ENCODE results near the gene CCNQ.
A peak's percentile ranks its signal among the peaks of the same experiment; 100 is the strongest.

Gene CCNQ

DNA sequence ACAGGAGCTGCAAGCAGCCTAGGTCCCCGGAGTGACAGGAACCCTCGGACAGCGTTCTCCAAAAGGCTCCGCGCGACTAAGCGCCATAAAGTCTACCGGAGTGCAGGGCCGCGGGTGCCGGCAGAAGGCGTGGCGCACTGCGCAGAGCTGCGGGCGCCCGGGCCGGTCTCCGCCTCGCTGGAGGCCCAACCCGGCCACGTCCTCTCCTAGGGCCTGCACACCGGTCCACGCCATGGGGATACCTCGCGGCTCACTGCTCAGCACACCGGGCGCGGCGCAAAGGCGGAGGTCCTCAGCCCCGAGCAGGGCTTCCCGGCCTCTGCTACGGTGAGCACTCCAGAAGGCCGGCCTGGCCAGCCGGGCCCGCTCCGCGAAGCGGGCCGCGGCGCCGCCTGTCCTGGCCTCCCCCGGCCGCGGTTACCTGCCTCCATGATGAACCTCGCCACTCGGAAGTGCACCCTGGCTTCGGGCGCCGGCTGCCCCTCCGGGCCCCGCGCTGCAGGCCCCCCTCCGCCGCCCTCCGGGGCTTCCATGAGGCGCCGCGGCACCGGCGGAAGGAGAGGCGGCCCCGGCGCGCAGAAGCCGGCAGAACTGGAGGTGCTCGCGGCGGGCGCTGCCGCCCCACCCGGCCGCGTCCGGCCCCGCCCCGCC is at the start of gene CCNQ:
Gene CCNQ (minus strand): TSS at position 599 of the 651 bp plus-strand sequence. CDS start 66 bp downstream, at position 533.
- peak; percentile 43 for DNase-seq

DNA sequence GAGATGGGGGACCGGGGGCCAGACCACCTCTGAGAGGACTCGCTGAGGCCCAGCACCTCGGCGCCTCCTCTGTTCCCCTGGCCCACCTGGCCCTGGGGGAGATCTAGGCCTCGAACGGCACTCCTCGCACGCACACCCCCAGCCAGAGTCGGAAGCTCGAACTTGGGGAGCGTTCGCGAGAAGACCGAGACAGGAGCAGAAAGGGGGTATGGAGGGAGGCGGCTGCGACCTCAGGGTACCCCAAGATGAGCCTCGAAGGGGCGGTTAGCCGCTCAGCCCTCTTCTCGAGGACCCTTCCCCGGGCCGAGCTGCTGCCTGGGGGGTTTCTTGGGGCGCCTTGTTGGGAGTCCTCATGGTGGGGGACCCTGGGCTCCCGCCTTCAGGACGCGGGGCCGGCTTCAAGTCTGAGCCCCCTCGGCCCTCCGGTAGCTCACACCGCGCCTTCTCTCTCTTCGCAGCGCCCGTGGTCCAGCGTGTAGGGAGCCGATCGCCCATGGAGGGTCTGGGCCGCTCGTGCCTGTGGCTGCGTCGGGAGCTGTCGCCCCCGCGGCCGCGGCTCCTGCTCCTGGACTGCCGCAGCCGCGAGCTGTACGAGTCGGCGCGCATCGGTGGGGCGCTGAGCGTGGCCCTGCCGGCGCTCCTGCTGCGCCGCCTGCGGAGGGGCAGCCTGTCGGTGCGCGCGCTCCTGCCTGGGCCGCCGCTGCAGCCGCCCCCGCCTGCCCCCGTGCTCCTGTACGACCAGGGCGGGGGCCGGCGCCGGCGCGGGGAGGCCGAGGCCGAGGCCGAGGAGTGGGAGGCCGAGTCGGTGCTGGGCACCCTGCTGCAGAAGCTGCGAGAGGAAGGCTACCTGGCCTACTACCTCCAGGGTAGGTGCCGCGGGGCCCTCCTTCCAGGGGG is 48.8 kb upstream of the CCNQ start:
- DNase-seq = no peak

DNA sequence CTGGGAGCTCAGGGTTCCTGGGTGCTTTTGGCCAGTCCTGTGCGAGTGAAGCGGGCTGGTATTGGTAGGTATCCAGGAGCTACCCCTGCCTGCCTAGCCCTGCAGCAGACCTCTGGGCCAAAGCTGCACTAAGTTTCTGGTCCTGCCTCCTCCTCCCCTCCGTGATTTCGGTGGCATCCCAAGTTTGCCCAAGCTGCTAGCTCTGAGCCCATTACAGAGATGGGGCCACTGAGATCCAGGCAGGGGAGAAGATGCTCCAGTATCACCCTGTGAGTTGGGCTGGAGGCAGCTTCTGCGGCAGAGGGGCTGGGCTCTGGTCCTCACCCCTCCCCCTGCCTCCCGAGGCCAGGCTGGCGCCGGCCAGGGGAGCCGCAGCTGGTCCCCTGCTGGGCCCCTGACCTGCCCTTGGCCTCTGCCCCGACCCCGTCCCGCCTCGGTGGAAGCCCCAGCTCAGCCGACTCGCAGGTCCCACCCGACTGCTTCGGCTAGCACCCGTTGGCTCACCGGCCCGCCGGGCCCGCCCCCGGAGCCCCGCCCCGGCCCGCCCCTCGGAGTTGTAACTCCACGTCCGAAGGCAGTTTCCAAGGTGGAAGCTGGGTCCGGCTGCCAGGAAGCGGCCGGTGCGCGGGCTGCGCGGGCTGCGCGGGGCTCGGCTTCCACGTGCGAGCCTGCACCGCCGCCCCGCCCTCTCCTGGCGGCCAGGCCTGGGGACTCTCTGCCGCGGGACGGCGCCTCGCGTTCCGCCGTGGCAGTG is 47.9 kb upstream of the CCNQ start, which contains the start of gene DUSP9:
Gene DUSP9 (plus strand): TSS at position 584 of the 754 bp plus-strand sequence. CDS start 751 bp downstream, outside the sequence.
- no peak for DNase-seq

DNA sequence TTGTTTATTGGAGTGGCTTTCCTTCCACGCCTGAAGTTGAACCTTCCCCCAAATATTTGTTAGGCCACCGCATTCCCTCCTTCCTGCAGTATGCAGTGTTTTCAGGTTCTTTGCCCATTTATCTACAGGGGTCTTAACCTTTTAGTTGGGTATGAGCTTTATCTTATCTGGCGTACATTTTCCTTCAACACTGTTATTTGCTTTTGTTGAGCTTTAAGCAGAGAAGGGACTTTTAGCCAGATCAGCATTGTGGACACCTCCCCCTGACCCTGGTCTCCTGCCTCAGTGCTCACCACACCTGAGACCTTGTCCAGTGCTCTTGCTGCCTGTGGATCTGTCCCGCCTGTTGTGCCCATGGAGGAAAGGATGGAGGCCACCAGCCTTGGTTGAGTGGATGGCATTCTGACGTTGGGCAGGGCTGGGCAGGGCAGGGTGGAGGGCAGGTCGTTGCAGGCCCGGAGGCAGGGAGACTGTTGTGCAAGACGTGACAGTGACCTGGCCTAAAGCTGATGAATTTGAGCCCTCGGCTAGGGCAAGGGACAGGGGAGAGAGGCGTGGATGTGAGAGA is 47.1 kb upstream of the CCNQ start:
- no peak for DNase-seq

DNA sequence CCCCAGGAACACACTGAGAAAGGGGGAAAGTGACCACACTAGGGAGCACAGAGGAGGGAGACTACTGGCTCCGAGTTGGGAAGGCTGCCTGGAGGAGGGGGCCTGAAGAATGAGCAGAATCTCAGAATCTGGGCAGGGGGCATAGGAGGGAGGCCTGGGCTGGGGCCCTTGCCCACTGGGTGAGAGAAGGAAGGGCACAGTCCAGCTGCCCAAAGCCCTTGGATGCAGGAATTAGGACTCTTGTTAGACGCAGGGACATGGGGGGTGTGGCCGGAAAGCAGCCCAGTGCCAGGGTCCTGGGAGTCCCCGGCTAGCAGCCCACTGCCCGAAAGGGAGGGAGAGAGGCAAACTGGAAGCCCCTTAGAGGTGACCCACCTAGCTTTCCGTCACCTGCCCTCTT is 46.2 kb upstream of the CCNQ start:
- no peak for DNase-seq

DNA sequence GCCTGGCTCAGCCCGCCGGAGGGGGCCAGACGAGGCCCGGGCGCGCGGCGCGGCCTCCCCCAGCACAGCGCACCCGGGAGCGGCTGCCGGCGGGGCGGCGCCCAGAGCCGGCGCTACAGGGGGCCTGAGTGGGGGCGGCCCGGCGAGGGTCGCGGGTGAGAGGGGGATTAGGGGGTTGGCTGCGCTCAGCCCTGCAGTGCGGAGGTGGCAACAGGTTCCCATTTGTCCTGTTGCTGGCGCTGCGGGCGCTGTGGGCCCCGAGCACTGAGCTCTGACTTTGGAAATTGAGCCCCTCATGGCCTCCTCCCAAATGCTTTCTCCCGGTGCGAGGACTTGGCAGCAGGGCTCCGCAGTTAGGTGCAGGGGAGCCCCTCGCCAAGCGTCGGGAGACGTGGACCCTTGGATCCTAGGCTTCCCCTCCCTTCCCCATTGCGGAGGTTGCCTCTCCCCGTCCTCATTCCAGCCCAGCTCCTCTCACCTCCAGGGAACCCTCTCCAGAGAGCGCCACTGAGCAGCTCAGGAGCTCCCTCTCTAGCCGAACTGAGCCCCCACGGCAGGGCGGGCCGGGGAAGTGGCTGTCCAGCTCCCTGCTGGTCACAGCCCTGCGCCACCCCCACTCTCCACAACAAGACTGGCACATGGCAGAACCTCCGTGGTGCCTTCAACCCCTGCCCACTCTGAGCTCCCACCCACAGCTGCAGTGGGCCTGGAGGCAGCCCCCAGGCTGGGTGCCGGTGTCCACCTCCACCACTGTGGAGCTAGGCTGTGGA is 45.6 kb upstream of the CCNQ start:
- DNase-seq = peak; percentile 23

DNA sequence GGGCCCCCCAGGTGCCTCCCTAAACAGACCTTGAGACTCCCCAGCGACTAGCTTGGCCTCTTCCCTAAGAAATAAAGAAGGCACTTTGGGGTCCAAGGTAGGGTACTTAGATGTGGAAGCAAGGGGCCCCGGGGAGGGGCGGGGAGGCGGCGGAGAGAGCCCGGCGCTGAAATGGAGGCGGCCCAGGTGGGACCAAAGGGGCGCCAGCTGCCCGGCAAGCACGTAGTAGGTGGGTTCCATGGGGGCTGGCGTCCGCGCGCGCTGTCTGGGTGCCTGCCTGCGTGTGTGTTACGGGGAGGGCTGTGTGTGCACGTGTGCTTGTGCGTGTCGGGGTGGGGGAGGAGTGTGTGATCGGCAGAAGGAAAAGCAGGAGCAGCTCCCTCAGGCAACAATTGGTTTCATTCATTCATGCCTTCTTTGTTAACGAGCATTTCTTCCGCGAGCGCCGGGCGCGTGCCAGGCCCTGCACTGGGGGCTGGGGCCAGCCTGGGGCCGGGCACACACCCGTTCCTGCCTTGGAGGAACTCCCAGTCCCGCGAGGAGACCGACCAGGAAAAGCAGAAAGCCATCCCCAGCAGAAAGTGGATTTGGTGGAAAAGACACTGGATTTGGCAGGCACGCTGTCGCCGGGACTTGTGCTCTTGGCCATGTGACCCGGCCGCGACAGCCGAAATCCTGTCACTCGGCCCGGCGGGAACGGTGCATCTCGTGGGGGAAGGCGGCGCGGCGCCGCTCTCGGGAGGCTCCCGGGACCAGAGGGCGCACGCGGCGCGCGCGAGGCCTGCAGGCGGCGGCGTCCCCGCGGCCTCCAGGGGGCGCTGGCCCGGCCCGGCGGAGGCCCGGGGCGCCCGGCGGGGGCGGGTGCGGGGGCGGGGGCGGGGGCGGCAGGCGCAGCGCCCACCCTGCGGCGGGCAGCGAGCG is 44.8 kb upstream of the CCNQ start:
- peak; percentile 34 for DNase-seq

DNA sequence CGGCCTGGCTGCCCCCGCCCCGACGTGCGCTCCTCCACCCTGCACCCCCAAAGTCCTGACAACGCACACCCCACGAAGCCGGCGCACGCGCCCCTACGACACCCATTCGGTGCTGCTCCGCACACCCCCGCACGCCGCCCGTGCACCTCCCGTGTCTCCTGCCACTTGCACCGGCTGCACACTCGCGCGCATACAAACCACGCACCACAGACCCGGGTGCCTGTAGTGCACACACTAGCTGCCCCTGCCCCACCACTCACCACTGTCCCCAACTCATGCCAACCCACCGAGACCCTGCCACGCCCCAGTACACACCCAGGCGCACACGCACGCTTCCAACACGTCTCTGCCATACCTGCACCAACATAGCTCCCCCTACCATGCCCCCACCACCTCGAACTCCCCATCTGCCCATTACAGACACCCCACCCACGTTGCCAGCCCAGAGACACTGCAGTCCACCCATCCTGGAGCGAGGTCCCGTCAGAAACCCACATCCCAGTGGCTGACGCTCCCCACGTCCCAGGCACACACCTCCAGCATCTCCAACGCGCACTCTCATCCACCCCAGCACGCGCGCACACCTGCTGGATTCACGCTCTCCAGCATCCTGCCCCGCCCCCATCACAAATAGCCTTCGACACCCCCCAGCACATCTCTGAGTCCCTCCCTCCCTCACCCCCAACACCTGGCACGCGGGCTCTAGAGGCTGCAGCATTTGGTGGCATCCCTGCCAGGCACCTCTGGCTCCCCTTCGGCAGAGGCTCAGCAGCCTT is 43.9 kb upstream of the CCNQ start:
- DNase-seq = peak; percentile 49

DNA sequence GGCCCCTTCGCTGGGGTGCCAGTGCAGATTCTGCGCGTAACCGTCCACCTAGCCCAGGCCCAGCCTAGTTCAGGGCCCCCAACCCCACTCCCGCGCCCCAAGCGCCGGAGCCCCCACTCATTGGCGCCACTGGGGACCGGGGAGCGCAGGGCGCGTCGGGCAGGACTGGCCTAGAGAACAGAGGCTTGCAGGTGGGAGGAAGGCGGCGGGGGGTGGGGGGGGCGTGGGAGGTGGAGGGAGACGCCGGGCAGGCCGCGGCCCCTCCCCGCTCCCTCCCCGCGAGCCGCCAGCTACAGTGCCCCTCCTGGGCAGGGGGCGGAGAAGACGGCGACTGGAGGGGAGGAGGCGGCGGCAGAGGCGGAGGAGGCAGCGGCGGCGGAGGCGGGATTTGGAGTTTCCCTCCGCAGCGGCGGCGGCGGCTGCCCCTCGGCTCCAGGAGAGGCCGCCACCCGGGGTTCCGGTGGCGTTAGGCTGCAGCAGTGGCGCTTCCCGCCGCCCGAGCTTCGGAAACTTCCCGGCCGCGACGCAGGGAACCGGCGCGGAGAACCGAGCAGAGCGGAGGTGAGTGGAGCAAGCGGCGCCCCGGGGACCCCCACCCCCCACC is 43.2 kb upstream of the CCNQ start:
- DNase-seq = peak; percentile 42

DNA sequence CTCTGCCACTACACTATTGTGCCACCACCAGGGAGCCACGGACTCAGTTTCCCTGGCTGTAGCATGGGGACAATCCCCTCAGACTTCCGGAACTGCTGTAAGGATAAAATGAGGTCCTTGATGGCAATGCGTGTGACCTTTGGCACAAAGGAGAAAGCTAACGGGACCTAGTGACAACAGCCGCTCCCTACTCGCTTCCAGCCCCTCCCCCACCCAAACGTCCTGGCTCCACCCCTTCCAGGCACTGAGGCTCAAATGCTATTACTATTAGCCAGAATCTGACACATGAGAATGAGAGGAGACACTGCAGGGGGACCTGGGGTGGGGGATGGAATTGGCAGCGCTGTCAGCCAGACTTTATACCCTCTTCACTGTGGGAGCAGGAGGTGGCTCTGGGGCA is 42.7 kb upstream of the CCNQ start:
- peak; percentile 2 for DNase-seq

DNA sequence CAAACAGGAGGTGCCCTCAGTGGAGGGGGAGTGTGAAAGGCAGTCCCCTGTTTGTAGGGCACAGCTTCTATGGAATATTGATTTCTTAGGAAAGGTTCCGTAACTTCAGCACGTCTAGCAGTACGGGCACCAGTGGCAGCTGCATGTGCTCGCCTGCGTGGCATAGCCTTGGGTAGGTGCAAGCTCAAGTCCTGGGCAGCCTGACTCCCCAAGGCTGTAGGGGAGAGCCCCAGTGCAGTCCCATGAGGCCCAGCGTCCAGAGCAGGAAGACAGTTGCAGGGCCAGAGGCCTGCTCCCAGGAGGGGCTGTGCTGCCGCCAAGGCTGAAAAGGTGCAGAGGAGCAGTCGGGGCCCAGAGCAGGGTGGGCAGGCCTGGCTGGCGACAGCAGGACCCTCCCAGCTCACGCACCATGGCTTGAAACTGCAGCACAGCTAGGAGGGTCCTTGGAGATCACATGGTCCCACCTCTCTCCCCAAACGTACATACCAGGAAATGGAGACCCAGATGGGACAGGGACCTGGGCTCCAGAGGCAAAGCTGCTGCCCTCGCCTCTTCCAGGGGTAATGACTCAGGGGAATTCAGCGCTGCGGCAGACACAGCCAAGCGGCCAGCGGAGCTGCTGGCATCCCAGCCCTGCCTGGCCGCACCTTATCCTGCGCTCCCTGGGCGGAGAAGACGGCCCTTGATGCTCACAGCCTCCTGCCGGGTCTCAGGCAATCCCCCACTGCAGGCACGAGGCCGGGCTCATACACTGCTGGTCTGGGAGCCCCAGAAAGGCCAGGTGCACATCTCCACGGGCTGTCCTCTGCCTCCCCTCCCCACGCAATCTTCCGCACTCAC is 42.0 kb upstream of the CCNQ start:
- no peak for DNase-seq

DNA sequence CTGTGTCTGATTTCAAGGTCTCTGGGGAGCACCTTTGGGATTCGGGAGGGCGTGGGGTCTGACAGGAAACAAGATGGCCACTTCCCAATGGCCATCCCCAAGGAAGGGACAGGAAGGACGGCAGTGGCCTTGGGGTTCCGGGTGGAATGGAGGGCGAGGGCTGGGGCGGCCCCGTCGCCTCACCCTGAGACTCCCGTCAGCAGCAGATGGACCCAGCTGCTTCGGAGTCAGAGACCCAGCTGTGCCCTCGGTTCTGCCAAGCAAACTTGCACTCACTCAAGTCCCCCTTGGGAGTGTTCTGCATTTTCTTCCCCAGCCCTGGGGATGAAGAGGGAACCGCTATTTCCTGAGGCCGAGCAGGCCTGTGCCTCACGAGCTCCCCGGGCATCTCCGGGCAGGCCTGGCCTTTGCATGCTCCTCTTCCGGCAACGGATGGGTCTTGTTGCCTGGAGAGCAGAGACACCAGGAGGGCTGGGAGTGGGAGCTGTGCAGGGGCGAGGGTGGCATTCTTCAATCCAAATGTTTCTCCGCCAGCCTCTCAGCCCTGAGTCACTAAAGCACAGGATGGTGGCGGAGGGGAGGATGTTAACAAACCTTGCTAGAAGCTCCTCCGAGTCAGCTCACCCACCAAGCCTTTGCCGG is 41.2 kb upstream of the CCNQ start:
- DNase-seq = no peak

DNA sequence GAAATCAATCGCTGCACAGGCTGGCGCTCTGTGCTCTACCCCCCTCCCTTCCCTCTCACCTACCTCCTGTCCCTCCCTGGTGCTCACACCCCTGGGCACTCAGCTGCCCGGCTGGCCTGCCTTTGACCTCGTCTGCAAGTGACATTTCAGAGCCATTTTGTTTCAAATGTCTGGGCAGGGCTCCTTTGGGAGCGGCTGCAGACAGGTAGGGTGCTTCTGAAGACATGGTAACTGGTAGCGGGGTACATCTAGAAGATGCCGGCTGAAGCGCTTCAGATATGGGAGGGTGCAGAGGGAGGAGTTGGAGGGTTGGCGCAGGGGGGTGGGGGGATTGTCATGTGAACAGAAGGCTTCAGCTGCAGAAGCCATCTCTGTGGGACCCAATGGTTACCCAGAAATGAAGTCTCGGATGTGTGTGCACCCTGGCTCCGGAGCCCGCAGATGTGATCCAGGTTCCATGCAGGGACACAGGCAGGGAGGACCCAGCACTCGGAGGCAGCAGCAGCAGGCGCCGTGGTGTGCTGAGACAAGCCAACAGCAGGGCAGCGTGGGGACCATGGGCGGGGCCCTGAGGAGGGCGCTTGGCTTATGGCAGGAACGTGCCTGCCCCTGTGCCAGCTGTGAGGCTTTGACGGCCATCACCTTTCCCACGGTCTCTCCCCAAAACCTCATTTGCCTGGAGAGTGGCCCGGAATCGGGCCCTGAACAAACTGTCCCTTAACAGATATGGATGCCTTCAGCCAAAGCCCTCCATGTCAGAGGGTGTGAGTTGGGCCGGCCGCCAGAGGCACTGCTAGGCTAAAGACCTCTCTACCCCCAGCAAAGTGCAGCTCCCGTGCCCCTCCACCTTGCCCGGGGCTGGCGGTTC is 40.5 kb upstream of the CCNQ start:
- no peak for DNase-seq

DNA sequence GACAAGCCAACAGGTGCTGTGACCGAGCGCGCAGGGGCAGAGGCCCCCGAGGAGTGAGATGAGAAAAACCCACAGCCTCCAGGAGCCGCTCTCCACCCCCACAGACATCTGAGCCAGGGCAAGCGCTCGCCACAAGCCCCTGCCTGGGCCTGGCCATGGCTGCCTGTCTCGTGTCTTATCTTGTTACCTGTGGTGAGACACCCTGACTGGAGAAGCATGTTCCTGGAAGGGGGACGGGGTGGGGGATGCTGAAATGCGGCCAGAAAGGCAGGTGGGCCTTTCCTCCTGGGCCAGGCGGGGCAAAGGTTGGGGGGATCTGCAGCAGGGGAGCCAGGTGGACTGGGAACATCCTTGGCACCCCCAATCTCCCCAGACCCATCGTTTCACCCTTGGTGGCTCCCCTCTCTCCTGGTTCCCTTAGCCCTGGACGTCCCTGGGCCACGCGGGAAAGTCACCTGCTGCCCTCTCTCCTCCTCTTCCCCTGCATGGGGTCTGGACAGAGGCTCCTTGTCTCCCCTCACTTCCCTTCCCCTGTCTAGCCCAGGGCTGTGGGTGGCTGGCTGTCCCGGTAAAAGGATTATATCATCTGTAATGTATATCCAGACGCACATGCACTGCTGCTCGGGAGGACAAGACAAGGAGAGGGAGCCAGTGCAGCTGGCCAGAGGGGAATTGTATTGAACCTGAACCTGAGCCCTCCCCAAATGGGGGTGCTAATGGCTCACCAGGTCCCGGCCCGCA is 39.7 kb upstream of the CCNQ start:
- DNase-seq = no peak

DNA sequence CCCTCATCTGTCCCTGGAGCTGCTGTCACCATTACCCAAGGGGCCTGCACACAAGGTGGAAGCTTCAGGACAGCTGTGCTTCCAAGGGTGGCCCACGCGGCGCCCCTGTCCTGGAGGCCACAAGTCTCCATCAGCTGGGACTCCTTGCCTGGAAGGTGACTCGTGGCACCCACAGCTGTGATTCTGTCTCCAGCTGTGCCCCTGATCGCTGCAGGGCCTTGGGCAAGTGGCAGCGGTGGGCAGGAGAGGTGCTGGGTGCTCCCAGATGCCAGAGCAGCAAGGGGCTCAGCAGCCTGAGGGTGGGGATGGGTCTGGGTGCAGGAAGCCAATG is 39.1 kb upstream of the CCNQ start:
- no peak for DNase-seq

DNA sequence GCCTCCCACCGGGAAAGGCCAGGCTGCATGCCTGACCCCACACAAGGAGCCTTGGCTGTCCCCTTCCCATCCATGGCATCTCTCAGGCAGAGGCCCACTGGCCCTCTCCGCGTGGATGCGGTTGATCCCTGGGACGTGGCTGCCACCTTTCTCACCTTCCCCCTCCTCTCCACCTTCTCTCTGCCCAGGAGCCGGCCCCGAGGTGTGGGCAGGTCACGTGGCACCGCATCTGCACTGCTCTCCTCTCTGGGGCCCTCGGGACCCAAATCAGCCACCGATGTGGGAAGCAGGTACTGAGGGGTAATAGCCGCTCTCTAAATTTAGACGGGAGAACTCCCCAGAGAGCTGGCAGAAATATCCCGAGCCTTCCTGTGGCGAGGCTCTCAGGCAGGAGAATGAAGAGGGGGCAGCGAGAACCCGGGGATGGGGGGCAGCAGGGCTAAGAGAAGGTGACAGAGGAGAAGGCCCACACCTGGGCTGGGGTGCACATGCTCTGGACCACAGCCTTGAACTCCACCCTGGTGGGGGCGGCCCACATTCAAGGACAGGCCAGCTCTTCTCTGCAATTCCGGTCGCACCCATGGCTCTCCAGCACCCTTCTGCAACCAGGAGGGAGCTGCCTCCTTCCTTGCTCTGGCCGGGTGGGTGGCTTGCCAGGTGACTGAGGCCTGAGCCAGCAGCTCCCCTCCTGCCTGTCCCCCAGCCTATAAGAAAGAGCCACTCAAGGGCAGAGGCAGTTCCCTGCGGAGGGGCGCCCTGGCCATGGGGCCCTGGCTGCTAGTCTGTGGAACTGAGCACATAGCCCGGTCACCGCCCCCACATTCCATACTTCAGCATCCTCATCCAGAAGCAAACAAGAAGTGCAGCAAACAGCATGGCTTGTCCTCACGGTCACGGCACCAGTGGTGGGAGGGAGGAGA is 38.4 kb upstream of the CCNQ start:
- no peak for DNase-seq

Data from NCI-H1105 treated with DMSO at 0.1 percent for 48 hours (cell line).